Left forelimb (tissue), 1 donor: Measurements from ENCODE around the gene ZEB2.
"Not testable (repeated sequence)": the region's sequence is repeated elsewhere in the genome, so short reads cannot be mapped to it uniquely, and the experiment has no call there.

Experiments
- DNase-seq: peaks from one replicate; pipeline ENCODE4 v3.0.0-alpha.2; 2018; ENCODE audit warnings: low spot score

The ZEB2 gene

DNA sequence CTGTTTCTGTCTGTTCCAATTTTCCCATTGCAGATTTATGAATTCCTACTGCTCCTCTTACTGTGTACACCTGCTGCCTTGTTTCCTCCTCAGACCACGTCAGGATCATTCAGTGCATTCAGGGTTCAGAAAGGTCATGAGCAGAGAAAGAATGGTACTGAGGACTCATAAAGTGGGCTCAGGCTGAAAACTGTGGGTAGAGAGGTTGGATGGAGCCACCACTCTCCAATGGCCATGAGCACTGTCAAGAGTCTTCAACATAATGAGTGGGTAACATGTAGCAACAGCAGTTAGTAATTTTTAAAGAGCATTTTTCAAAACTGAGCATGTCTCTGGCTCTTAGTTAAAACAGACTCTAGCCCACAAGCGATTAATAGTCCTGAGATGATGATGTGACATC is 138.2 kb downstream of the ZEB2 start:
- DNase-seq: no peak

DNA sequence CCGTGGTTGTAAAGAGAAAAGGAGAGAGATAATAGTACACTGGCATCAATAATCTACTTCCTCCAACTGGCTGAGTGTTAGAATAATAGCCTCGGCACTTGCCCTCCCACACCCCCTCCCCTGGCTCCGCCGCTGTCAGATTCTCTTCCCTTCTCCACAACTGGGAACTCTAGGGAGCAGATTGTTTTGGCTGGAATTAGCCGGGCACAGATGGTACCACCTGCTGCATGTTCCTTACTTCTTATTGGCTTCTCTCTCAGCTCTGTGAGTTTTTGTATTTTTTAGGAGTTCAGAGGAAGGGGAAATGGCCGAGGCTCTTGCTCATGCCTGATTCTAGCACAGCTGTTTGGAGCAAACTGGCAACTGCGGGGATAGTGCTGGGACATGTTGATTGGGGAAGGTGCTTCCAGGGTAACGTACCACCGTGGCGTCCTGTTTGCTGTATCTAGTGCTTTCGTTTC is 140.0 kb downstream of the ZEB2 start:
- DNase-seq: peak; percentile 74

DNA sequence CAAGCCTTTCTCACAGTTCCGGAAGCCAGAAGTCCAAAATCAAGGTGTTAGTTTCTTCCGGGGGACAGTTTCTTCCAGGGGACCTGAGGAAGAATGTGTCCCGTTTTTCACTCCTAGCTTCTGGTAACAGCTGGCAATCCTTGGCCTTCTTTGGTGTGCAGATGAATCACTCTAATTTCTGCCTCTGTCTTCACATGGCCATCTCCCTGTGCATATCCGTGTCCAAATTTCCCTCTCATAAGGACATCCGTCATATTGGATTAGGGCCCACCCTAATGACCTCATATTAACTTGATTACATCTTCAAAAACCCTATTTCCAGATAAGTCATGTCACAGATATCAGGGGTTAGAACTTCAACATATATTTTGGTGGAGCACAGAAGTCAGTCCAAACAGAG is 141.4 kb downstream of the ZEB2 start:
- DNase-seq: no peak

DNA sequence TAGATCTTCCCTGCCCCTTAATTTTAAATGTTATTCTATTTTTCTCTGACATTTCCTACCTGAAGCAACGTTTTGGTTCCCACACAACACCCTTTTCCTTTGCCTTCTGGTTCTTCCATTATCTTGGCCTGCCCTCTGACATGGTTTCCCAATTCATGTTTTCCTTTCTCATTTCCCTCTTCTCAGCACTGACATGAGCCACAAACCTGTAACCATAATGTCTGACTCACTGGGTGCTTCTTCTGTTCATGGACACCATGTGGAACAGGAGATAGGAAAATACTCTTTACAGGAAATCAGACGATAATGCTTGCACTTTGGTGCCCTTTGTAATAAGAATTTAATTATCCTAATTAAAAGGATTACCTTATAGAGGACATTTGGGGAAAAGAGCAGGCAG is 142.0 kb downstream of the ZEB2 start:
- no peak for DNase-seq

DNA sequence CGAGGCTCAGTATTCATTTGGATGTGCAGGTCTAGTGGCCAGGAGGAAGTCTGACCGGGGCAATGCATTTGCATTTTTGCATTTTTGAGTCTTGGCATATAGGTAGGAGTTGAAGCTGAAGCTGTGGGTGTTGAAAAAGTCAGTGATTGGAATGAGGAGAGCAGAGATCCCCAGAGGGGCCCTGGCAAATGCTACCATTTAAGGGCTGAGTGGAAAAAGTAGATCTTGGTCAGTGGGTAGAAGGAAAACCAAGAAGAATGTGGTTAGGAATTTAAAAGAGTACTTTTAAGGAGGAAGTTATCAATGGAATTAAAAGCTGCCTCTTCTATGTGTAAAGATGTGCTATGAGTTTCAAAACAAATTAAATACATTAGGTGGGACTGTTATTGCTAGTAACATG is 143.0 kb downstream of the ZEB2 start:
- DNase-seq: no peak

DNA sequence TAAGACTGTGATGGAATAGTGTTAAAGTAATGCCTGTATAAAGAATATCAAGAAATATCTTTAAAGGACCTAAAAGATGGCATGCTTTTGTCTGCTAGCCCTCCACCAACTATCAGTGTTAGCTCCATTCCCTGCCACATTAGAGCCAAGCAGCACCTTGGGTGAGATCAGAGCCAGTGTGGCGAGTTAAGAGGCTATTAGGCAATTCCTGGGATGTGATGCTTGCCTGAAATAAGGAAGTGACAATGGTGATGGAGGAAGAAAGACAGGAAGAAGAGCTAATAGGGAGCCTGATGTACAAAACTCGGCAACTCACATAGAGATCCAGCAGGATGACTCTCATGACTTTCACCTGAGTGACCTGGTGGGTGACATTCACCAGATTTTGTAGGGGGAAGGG is 143.5 kb downstream of the ZEB2 start:
- no peak for DNase-seq

DNA sequence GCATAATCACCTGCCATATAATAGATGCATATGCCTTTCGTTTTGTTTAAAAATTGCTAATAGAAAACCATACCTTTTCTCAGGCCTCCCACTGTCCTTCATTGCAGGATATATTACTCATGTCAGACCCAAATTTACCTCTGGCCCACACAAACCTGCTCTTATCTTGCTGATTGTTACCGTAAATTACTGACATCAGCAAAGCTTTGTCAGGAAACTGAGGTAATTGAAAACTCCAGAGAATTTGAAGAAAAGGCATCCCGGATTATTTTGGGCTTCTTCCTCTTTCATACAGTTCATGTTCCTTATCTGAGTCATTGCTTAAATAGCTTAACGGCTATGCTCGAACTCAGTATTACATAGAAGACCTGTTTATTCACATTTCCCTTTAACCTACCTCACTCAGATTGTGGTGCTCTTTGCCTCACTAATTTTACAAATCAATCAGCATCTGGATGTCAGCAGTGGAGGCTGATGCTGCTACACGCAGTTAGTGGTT is 145.7 kb downstream of the ZEB2 start:
- no peak for DNase-seq

DNA sequence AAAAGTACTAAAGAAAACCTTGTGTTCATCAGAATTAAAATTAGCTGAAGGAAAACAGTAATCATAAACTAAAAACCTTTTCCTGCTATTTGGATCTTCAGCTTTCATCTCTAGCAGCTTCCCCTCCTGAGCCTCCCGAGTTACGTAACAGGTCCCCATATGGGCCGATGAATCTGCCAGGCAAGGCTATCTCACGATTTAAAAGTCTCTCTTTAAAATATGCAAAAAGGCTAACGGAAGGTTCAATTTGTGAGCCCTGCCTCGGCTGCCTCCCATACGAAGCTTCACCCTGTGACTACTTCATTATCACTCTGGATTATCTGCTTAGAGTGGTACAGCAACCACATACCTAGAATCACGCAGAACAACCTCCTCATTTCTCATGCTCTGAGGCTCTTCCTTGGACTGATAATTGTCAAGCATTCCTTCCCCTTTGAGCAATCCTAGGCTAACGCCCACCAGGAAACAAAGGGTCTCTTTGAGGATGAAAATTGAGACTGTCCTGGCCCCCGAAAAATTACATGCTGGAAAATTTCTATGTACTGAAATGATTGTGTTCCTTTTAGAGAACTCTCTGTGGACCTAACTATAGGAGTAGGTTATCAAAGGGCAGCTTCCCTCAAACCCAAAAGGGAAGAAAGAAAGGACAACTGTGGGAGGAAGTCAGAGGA is 147.4 kb downstream of the ZEB2 start:
- DNase-seq: no peak

DNA sequence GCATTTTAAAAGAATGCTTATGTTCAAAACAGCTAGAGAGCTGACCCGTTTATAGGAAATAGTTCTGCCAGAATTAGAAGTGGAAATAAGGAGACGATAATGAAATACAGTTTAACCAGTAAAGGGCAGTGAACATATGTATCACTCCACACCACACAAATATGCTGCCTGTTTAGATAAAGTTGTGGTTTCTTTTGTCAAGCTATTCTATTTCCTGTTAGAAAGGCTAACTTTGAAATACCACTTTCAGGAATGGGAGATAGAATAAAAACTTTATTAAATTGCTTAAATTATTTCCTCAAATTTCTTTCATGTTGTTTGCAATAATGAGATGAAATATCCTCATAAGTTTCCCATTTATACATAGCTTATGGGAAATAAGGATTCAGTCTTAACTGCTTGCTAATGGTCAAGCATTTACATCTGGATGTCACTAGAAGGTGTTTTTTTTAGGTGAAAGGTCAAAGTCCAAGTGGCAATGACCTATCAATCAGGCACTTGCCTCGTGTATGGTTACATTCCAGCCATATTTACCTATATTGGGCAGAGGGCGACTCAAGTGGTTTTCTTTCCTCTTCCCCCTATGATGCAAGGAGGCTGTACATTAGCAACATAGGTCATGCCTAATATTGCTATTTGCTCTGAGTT is 148.9 kb downstream of the ZEB2 start:
- DNase-seq: no peak

DNA sequence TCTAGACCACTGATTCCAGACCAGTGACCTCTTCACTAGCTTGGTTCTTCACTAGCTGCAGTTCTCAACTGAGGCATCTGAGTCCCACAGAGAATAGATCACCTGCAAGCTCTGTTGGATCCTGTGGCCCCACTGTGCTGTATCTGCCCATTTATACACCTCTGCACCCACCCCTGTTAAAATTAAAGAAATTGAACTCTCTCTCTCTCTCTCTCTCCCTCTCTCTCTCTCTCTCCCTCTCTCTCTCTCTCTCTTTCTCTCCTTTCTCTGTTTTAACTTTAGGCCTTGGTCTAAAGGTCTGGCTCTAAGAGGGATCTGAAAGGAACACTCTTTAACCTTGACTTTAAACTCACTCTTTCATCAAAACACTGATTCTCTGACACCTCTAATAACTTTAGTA is 150.5 kb downstream of the ZEB2 start:
- DNase-seq: no peak

DNA sequence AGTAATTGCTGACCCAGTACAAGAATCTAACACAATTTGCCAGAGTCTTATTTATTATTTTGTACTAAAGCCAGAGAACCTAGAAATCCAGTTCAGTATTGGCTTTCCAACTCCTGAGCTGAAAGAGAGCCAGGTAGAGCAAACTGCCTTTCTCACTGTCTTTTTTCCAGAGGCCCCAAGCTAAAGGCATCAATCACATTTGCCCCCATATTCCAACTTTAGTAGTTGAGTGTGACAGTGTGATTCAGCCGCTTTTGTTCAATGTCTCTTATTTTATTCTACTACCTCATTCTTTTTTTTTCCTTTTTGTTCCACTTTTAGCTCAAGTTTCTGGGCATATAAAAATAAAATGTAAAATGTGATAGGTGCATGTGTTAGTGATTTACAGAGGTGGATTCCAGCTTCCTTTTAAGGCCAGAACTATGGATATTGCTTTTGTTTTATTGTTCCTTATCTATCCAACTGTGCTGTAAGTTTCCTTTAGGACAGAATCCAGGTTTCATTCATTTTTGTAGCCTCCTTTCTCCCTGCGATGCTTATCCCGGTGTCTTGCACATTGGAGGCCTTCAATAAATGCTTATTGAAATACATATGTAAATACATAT is 153.0 kb downstream of the ZEB2 start:
- no peak for DNase-seq

DNA sequence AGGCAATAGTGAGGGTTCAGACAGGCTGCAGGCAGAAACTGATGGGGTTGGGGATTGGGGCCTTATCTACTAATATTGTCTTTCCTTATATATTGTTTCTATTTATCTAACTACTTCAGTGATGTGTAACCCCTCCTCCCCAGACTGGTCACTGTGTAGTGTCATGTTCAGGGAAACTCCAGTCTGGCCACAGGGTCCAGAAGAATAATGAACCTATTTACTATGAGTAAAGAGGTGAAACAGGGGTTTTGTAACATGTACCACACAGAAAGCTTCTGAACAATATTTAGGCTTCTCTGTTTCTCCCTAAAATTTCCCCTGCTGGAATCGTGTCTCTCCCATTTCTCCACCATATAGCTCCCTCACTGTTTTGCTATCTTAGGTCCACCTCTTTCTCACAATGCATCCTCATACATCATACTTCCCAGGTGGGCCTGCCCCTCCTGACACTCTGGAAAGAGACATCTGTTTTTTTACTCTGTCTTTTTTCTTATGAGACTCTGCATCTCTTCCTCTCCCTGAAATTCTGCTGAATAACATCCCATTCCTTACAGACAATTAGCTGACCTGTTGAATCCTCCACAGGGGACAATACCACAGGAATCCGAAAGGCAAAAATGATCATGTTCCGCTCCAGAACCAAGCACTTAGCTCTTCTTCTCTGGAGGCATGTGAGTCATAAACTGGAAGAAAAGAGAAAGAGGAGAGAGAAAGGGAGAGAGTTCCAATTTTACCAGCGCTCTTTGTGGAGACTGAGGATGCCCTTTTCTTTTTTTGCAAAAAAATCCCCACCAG is 154.8 kb downstream of the ZEB2 start:
- no peak for DNase-seq

DNA sequence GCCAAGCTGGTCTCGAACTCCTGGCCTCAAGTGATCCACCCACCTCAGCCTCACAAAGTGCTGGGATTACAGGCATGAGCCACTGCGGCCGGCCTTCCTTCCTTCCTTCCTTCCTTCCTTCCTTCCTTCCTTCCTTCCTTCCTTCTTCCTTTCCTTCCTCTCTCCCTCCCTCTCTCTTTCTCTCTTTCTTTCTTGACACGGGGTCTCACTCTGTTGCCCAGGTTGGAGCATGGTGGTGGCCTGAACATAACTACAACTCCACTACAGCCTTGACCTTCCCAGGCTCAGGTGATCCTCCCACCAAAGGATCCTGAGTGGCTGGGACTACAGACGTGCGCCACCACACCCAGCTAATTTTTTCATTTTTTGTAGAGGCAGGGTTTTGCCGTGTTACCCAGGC is 155.7 kb downstream of the ZEB2 start:
- DNase-seq: not testable (repeated sequence)

DNA sequence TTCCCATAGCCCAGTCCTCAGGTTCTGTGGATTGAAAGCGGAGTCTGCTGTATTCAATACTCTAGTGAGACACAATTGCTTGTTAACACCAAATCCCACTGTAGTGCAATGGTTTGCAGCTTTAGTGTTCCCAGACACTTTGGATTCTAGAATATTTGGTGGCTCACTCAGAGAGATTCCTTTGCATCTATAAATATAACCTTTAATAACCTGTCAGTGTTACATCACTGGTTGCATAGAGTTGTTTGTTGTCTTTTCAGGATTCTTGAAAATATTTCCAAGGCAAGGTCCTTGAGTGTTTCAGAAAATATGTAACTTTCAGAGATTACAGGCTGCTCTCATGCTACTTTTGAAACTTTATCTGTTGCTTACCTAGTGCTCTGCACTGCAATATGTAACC is 157.5 kb downstream of the ZEB2 start:
- no peak for DNase-seq

DNA sequence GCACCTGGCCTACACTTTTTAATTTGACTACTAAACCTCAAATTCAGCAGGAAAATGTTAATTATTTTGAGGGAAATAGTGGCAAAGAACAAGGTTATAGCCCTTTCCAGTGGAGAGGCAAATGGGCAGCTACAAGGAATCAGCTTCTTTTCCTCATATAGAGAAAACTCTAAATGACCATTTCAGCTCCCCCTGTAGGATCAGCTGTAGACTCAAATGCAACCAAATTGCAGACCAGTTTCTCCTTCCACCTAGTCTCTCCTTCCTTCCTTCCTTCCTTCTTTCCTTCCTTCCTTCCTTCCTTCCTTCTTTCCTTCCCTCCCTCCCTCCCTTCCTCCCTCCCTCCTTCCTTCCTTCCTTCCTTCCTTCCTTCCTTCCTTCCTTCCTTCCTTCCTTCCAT is 158.2 kb downstream of the ZEB2 start:
- no peak for DNase-seq

DNA sequence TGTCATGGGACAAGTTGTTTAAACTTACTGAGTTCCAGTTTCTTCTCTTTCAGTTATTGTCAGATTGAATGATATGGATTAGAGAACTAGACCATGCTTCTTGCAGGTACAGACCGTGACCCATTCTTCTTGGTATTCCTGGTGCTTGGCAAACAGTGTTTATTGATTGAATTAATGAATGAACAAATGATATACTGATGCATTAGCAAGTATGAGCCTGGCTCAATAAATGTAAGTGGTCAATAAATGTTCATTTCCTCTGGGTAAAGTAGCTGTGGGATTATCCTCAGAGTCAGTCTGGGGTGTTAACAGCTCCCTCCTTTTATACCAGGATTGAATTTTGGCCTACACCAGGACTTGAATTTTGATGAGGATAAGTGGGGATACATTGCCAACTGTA is 160.2 kb downstream of the ZEB2 start:
- DNase-seq: no peak

DNA sequence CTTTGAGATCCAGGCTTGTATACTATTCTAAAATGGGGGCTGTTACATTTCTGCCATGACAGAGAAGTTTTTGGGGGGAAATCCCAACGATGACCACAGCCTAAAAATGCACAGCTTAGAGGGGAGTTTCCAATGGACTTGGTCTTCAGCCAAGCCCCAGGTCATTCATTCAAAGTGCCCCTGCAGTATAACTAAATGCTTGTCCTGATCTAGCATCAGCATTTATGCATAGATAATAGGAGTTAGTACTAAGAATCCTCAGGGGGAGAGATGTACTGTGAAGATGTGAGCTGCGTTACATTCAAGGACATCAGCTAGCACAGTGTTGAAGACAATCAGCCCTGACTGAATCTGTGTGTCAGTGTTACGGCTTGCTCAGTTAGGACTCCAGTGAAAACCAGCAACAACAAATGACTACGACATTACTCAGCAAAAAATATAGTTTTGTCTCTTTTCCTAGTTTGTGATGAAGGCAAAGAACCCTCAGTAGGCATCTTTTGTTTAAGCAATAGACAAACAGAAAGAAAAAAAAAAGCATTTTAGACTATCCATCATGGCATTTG is 160.9 kb downstream of the ZEB2 start:
- no peak for DNase-seq

DNA sequence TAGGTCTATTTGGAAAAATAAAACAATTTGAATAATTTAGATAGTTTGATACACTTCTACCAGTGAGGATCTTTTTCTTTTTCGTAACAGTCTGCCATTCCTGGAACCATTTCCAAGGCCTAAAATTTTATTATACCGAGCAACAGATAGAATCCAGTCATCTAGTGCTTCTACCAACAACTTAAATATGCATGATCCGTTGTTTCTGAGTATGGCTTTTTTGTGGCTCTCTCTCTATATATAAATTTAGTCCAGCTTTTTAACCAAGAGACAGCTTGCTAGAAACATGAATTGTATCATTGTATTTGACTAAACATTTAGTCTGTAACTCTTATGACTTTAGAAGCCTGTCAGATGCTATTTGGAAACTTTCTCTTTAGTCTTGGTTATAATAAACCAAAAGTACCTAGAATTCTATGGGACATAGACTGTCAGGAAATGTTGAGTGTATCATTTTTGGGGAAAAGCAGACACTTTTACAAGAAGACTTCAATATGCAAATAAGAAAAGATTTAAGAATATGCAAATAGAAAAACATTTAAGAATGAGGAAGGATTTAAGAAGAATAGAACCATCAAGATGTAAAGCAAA is 161.4 kb downstream of the ZEB2 start:
- no peak for DNase-seq

DNA sequence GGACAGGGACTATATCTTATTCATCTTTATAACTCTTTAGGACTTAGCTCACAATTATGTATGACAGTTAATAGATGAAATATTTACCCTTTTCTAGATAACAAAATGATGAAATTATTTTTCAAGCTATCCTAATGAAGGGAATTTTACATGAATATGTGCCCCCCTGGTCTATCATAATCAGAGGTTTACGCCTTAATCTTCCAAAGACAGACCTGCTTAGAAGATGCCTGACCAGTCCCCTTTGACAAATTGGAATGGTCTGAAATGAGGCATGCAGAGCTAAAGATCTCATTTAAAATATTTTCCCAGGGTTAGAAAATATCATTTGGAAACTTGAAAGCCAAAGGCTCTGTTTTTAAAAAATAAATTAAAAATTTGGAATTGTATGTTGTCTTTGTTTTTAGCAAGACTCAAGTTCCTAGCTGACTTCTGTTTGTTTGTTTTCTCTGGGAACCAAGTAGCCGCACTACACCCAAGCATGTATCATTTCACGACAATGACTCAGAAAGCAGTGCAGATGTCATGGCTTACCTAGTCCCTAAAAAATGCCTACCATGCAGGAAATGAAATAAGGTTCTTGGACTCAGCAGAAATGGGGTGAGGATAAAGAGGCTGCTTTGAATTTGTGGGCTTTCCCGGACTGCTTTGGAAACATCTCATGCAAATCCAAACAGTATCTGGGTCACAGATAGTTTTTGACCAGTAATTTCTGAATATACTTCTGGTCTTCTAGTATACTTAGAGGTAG is 162.1 kb downstream of the ZEB2 start:
- no peak for DNase-seq

DNA sequence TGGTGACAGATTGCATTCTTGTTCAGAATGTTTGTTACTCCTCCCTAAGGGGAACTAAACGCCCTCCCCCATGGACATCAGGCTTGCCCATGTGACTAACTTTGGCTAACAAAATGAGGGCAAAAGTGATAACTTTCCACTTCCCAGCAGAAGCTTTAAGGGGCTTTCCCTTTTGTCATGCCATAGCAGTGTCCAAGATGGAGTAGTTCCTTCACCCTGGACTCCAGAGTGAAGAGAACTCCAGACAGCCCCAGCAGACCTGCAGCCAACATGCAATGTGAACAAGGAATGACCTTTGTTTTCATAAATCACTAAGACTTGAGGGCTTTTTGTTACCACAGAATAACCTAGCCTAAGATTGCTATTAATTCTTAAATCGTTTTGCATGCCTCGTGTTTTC is 163.5 kb downstream of the ZEB2 start:
- DNase-seq: no peak

DNA sequence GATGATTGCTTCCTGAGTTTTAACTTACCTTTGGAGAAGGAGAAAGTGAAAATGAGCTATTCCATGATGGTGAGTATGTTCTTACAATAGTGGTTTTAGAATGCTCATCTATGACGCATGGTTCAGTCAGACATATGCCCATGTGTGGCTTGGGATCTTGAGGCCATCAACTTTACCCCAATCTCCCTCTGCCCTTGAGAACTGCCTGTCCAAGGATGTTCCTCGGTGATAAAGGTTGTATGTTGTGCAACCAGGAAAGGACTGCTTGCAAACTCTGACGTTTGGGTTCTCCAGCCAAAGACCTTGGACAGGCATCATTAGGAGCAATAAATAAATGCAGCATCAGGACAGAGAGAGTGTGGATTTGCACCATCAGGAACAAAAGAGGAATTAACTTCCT is 165.0 kb downstream of the ZEB2 start:
- no peak for DNase-seq
